GM12801 (cell line): ENCODE results near the gene KLHL33.

Experiments
- CTCF ChIP-seq: IDR thresholded peaks from one replicate; pipeline ENCODE4 v1.5.1; 2011; ENCODE audit warnings: control low read depth; ENCODE audit not compliant: insufficient read length; ENCODE audit errors: extremely low read depth

Gene KLHL33

GRCh38 chr14:20400589-20400964 lies 35.4 kb downstream of the KLHL33 start:
- TF ChIP-seq CTCF, result no peak

DNA sequence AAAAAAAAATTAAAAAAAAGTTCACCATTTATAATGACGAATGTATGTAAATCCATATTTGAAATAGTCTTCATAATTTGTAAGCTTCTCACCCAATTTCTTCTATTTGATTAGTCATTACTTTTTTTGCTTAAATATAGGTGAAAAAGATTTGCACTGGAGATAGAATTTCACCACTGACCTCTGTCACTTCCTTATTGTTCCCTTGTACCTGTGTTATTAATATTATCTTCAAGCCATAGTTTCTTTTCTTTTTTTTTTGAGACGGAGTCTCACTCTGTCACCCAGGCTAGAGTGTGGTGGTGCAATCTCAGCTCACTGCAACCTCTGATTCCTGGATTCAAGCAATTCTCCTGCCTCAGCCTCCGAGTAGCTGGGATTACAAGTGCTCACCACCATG lies 38.5 kb downstream of the KLHL33 start:
- TF ChIP-seq CTCF, result no peak

DNA sequence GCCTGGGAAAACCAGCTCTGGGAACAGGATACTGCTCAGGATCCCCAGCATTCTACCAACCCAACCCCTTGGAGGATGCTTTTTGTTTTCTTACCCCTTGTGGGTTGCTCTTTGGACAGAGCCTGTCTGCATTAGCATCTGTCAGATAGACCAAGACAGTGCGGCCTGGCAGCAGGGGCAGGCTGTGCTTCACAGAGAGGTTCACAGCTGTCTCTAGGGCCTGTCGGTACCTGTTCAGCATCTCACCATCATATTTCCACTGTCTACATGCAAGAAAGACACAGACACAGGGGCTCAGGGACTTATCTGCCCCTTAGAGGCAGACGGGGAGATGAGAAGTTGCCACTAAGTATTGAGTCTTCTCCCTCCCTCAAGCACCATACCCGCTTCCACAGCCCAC lies 44.5 kb downstream of the KLHL33 start:
- no peak for TF ChIP-seq CTCF

- TF ChIP-seq CTCF, result no peak
These were observed 47.8 kb downstream of the KLHL33 start for GRCh38 chr14:20388159-20388558.

- no peak for TF ChIP-seq CTCF
These were observed 48.4 kb downstream of the KLHL33 start for GRCh38 chr14:20387576-20387975.

- TF ChIP-seq CTCF, result no peak
These were observed 49.6 kb downstream of the KLHL33 start for GRCh38 chr14:20386276-20386855.

- TF ChIP-seq CTCF, result no peak
These were observed 51.1 kb downstream of the KLHL33 start for GRCh38 chr14:20384886-20385285.
